Esophagus muscularis mucosa (tissue), 4 donors: Measurements from ENCODE around the gene SLC25A1. TPM values are rescaled to one million over a fixed set of nuclear protein-coding genes. Genes with fewer than 3 reads are reported as not detected.

Experiments used
- DNase-seq: peaks from one replicate; pipeline ENCODE4 v3.0.0-alpha.2; 2017; ENCODE audit errors: extremely low spot score
- H3K27ac ChIP-seq, 4 donors: fragments of 200-600 bp; sonication (generic); replicated peaks in 1 of 4; 1 replicate in 3 of 4; 2 replicates in 1 of 4; pipeline ENCODE4 v1.5.1; 2016 to 2019; ENCODE audit warnings: mild to moderate bottlenecking in 1 of 4
- H3K27me3 ChIP-seq, 4 donors: fragments of 200-600 bp; sonication (generic); one replicate each; pipeline versions ENCODE4 v1.5.1 to v1.6.0; 2016 to 2019
- H3K36me3 ChIP-seq, 4 donors: fragments of 200-600 bp; sonication (generic); one replicate each; pipeline ENCODE4 v1.5.1; 2016 to 2019
- H3K4me1 ChIP-seq, 4 donors: fragments of 200-600 bp; sonication (generic); one replicate each; pipeline ENCODE4 v1.5.1; 2016 to 2019
- H3K4me3 ChIP-seq, 4 donors: fragments of 200-600 bp; sonication (generic); 1 replicate in 2 of 4; 2 replicates in 2 of 4; pipeline ENCODE4 v1.5.1; 2016 to 2019; ENCODE audit warnings: mild to moderate bottlenecking in 4 of 4, moderate library complexity in 1 of 4
- H3K9me3 ChIP-seq, 4 donors: fragments of 200-600 bp; sonication (generic); 1 replicate in 3 of 4; 2 replicates in 1 of 4; pipeline ENCODE4 v1.5.1; 2016 to 2019
- CTCF ChIP-seq, 3 experiments: fragments of 200-600 bp in 2 of 3; fragments of 450-650 bp in 1 of 3; sonication (generic) in 2 of 3; IDR thresholded peaks; one replicate each; pipeline ENCODE4 v1.5.1; 2017 to 2019; ENCODE audit warnings: antibody characterized with exemption in 3 of 3, mild to moderate bottlenecking in 2 of 3, moderate library complexity in 1 of 3
- EP300 ChIP-seq: sonication (generic); formaldehyde crosslinking; IDR thresholded peaks from one replicate; pipeline ENCODE4 v1.6.1; 2017; ENCODE audit warnings: antibody characterized with exemption
- POLR2A ChIP-seq: fragments of 450-650 bp; IDR thresholded peaks from one replicate; pipeline ENCODE4 v1.6.1; 2017; ENCODE audit warnings: antibody characterized with exemption, moderate library complexity, mild to moderate bottlenecking, low read depth
- POLR2AphosphoS5 ChIP-seq, 2 donors: sonication (generic); formaldehyde crosslinking; IDR thresholded peaks; one replicate each; pipeline ENCODE4 v1.6.1; 2017; ENCODE audit warnings: antibody characterized with exemption in 2 of 2
- WGBS: methylation state at CpG from one replicate; pipeline ENCODE4 v1.1.5; 2018; 5-methylcytosine and 5-hydroxymethylcytosine counted together
- intact Hi-C: fragments of 100-400 bp; cut with DNase I; formaldehyde crosslinking; loops from one replicate; pipeline ENCODE4 v1.15.1; 2023
- total RNA-seq, 4 donors: library from RNA; depleted of rRNA; stranded (reverse); fragments of >200 nt; gene quantifications; one replicate each; pipeline versions ENCODE4 v1.1.0 to v1.2.1, GENCODE V29; 2016

Gene SLC25A1
- total RNA-seq, 4 donors from 2014 or later, result 57.3 to 88.9 (median 71.8) TPM

DNA sequence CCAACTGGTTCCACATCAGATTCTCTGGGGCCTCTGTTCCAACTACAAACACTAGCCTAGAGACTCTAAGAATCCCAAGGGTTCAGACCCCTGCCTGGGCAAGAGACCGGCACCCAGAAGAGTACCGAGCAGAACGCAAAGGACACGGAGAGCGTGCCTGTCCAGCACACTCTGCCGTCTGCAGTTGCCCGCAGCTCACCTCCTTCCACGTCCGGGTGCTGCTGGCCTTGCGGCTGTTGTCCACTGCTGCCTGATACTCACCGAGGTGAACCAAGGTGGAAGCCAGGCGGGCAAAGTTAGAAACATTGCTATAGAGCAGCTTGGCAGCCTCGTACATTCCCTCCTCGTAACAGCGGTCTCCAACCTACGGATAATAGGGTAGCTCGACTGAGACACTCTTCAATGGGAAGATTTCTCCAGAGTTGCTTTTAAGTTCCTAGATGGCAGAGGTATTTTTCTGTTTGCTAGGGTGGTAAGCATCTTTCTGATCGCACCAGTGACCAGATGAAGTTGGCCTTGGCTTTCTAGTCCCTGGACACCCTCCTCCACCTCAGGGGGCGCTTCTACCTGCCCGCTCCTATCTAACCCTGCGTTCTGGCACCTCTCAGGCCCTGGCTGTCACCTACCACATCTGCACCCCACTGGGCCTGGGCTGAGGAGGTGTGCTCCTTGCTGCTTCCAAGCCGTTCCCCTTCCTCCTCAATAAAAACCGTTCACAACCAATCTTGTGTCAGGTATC, 22.8 kb upstream of the SLC25A1 start:
- no peaks in the 10 kb centered on the region for H3K4me1 ChIP-seq
- DNase-seq, result no peak
- H3K36me3 ChIP-seq, result peaks cover 0 to 37% (median 20%) of the 10 kb centered on the region in 4 donors
- no peaks in the 10 kb centered on the region for H3K9me3 ChIP-seq
- TF ChIP-seq EP300, result no peak
- no peak for TF ChIP-seq POLR2A
- TF ChIP-seq POLR2AphosphoS5 (IDR thresholded peaks at IDR 0.05), result no peak
- TF ChIP-seq CTCF (IDR thresholded peaks at IDR 0.05), result no peak
- no peaks in the 10 kb centered on the region for H3K27me3 ChIP-seq
- no peak overlapping the region for H3K27ac ChIP-seq
- WGBS, result 94% methylated on average over 13 of the region's 23 CpGs
- intact Hi-C loops, result no loop called here
- no peak overlapping the region for H3K4me3 ChIP-seq

DNA sequence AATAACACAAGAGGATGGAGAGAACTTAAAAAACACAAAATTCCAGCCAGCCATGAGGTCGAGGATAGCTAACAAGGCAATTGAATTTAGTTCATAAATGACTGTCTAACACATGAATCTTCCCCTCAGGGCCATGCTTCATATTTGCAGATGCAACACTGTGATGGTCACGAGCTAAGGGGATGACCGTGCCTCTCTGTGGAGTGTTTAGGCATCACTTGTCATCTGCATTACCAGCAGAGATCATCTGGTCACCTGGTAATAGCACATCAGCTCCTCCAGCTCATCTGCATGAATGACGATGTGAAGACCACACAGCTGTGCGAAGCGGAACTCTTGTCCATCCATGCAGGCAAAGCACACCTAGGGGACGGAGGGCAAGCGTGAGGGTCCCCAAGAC, 20.9 kb upstream of the SLC25A1 start:
- intact Hi-C loops, result no loop called here
- H3K4me3 ChIP-seq, result no peak overlapping the region
- H3K27me3 ChIP-seq, result no peaks in the 10 kb centered on the region
- WGBS, result 92% methylated on average over 8 of the region's 8 CpGs
- no peak for DNase-seq
- no peak for TF ChIP-seq EP300
- TF ChIP-seq CTCF (IDR thresholded peaks at IDR 0.05), result no peak
- no peak for TF ChIP-seq POLR2AphosphoS5 (IDR thresholded peaks at IDR 0.05)
- no peak for TF ChIP-seq POLR2A
- no peaks in the 10 kb centered on the region for H3K9me3 ChIP-seq
- H3K27ac ChIP-seq, result no peak overlapping the region
- peaks cover 0 to 55% (median 34%) of the 10 kb centered on the region in 4 donors for H3K36me3 ChIP-seq
- no peaks in the 10 kb centered on the region for H3K4me1 ChIP-seq

GRCh38 chr22:19197997-19198865, 19.7 kb upstream of the SLC25A1 start:
- intact Hi-C loops, result no loop called here
- Histone ChIP-seq H3K27ac (no peak overlapping the region), H3K4me3 (no peak overlapping the region), H3K36me3 (peaks cover 0 to 66% (median 36%) of the 10 kb centered on the region in 4 donors), H3K9me3 (no peaks in the 10 kb centered on the region), H3K4me1 (no peaks in the 10 kb centered on the region), H3K27me3 (no peaks in the 10 kb centered on the region)
- WGBS, result 88% methylated on average over 10 of the region's 10 CpGs
- no peak for DNase-seq
- TF ChIP-seq CTCF (IDR thresholded peaks at IDR 0.05), result no peak
- no peak for TF ChIP-seq EP300
- TF ChIP-seq POLR2A, result no peak
- TF ChIP-seq POLR2AphosphoS5 (IDR thresholded peaks at IDR 0.05), result no peak

- TF ChIP-seq EP300 (no peak), CTCF (IDR thresholded peaks at IDR 0.05) (no peak), POLR2AphosphoS5 (IDR thresholded peaks at IDR 0.05) (no peak), POLR2A (no peak)
- 76% methylated on average over 11 of the region's 11 CpGs for WGBS
- H3K4me1 ChIP-seq, result no peaks in the 10 kb centered on the region
- no peak overlapping the region for H3K27ac ChIP-seq
- intact Hi-C loops, result no loop called here
- H3K9me3 ChIP-seq, result no peaks in the 10 kb centered on the region
- no peak for DNase-seq
- peaks cover 0 to 75% (median 46%) of the 10 kb centered on the region in 4 donors for H3K36me3 ChIP-seq
- no peaks in the 10 kb centered on the region for H3K27me3 ChIP-seq
- H3K4me3 ChIP-seq, result no peak overlapping the region
Measured at GRCh38 chr22:19196841-19197612, 18.5 kb upstream of the SLC25A1 start.
